ENCODE data around the gene FCRL5. TPM values are rescaled to one million over a fixed set of nuclear protein-coding genes. Genes with fewer than 3 reads are reported as not detected.

The FCRL5 gene
- total and polyA plus RNA-seq, 10 of the 15 experiments (the other 5 are each of a cell fraction or from before 2014, with no cell fraction given): 1.1 to 136 (median 7.0) TPM

DNA sequence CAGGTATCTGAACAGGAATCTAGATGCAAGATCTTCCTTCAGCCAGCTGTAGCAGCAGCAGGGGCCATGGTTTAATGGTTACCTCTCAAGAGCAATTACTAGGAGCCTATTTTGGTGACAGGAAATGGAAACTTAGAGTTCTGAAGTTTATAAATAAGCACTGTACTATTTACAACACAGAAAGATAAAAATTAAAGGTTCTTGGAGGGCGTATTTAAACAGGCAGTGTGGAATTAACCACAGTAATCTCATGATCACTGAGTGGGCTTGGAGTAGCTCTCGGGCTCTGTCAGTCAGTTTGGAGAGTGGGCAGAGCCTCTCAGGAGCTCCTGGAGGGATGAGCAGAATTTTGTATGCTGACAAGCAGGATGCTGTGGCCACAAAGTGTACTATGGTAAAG lies 10.2 kb upstream of the FCRL5 start (continued):
- peak; percentile 47; the same call in 1 of the 2 replicates for TF ChIP-seq BCL11A (IDR thresholded peaks at IDR 0.05; ENCODE audit: low read depth, low read length)
- no peak for TF ChIP-seq EED (IDR thresholded peaks at IDR 0.05; ENCODE audit: low read depth)
- TF ChIP-seq, protein P1, sequence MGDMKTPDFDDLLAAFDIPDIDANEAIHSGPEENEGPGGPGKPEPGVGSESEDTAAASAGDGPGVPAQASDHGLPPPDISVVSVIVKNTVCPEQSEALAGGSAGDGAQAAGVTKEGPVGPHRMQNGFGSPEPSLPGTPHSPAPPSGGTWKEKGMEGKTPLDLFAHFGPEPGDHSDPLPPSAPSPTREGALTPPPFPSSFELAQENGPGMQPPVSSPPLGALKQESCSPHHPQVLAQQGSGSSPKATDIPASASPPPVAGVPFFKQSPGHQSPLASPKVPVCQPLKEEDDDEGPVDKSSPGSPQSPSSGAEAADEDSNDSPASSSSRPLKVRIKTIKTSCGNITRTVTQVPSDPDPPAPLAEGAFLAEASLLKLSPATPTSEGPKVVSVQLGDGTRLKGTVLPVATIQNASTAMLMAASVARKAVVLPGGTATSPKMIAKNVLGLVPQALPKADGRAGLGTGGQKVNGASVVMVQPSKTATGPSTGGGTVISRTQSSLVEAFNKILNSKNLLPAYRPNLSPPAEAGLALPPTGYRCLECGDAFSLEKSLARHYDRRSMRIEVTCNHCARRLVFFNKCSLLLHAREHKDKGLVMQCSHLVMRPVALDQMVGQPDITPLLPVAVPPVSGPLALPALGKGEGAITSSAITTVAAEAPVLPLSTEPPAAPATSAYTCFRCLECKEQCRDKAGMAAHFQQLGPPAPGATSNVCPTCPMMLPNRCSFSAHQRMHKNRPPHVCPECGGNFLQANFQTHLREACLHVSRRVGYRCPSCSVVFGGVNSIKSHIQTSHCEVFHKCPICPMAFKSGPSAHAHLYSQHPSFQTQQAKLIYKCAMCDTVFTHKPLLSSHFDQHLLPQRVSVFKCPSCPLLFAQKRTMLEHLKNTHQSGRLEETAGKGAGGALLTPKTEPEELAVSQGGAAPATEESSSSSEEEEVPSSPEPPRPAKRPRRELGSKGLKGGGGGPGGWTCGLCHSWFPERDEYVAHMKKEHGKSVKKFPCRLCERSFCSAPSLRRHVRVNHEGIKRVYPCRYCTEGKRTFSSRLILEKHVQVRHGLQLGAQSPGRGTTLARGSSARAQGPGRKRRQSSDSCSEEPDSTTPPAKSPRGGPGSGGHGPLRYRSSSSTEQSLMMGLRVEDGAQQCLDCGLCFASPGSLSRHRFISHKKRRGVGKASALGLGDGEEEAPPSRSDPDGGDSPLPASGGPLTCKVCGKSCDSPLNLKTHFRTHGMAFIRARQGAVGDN (IDR thresholded peaks at IDR 0.05): no peak
- TF ChIP-seq, protein P2, sequence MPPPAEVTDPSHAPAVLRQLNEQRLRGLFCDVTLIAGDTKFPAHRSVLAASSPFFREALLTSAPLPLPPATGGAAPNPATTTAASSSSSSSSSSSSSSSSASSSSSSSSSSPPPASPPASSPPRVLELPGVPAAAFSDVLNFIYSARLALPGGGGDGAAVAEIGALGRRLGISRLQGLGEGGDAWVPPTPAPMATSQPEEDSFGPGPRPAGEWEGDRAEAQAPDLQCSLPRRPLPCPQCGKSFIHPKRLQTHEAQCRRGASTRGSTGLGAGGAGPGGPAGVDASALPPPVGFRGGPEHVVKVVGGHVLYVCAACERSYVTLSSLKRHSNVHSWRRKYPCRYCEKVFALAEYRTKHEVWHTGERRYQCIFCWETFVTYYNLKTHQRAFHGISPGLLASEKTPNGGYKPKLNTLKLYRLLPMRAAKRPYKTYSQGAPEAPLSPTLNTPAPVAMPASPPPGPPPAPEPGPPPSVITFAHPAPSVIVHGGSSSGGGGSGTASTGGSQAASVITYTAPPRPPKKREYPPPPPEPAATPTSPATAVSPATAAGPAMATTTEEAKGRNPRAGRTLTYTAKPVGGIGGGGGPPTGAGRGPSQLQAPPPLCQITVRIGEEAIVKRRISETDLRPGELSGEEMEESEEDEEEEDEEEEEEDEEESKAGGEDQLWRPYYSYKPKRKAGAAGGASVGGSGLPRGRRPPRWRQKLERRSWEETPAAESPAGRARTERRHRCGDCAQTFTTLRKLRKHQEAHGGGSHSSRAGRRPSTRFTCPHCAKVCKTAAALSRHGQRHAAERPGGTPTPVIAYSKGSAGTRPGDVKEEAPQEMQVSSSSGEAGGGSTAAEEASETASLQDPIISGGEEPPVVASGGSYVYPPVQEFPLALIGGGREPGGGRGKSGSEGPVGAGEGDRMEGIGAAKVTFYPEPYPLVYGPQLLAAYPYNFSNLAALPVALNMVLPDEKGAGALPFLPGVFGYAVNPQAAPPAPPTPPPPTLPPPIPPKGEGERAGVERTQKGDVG (CRISPR knock-in tag; IDR thresholded peaks at IDR 0.05): no peak
- TF ChIP-seq SMAD5 (IDR thresholded peaks at IDR 0.05; ENCODE audit: low read depth): no peak
- TF ChIP-seq RB1 (IDR thresholded peaks at IDR 0.05; ENCODE audit: borderline replicate concordance): no peak
- TF ChIP-seq, protein P3, sequence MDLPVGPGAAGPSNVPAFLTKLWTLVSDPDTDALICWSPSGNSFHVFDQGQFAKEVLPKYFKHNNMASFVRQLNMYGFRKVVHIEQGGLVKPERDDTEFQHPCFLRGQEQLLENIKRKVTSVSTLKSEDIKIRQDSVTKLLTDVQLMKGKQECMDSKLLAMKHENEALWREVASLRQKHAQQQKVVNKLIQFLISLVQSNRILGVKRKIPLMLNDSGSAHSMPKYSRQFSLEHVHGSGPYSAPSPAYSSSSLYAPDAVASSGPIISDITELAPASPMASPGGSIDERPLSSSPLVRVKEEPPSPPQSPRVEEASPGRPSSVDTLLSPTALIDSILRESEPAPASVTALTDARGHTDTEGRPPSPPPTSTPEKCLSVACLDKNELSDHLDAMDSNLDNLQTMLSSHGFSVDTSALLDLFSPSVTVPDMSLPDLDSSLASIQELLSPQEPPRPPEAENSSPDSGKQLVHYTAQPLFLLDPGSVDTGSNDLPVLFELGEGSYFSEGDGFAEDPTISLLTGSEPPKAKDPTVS (IDR thresholded peaks at IDR 0.05; ENCODE audit: low read depth, low read length): no peak
- TF ChIP-seq CBX5 (IDR thresholded peaks at IDR 0.05; ENCODE audit: low read depth): no peak
- no peak for TF ChIP-seq NFXL1 (IDR thresholded peaks at IDR 0.05; ENCODE audit: borderline replicate concordance)
- TF ChIP-seq, protein P4, sequence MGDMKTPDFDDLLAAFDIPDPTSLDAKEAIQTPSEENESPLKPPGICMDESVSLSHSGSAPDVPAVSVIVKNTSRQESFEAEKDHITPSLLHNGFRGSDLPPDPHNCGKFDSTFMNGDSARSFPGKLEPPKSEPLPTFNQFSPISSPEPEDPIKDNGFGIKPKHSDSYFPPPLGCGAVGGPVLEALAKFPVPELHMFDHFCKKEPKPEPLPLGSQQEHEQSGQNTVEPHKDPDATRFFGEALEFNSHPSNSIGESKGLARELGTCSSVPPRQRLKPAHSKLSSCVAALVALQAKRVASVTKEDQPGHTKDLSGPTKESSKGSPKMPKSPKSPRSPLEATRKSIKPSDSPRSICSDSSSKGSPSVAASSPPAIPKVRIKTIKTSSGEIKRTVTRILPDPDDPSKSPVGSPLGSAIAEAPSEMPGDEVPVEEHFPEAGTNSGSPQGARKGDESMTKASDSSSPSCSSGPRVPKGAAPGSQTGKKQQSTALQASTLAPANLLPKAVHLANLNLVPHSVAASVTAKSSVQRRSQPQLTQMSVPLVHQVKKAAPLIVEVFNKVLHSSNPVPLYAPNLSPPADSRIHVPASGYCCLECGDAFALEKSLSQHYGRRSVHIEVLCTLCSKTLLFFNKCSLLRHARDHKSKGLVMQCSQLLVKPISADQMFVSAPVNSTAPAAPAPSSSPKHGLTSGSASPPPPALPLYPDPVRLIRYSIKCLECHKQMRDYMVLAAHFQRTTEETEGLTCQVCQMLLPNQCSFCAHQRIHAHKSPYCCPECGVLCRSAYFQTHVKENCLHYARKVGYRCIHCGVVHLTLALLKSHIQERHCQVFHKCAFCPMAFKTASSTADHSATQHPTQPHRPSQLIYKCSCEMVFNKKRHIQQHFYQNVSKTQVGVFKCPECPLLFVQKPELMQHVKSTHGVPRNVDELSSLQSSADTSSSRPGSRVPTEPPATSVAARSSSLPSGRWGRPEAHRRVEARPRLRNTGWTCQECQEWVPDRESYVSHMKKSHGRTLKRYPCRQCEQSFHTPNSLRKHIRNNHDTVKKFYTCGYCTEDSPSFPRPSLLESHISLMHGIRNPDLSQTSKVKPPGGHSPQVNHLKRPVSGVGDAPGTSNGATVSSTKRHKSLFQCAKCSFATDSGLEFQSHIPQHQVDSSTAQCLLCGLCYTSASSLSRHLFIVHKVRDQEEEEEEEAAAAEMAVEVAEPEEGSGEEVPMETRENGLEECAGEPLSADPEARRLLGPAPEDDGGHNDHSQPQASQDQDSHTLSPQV (IDR thresholded peaks at IDR 0.05): no peak
- TF ChIP-seq EGR1 (IDR thresholded peaks at IDR 0.05; ENCODE audit: borderline replicate concordance in 1 of 2, low read depth in 2 of 2, low read length in 2 of 2): no peak
- TF ChIP-seq CBFB (IDR thresholded peaks at IDR 0.05; ENCODE audit: low read depth): no peak
- no peak for TF ChIP-seq WRNIP1 (IDR thresholded peaks at IDR 0.05; ENCODE audit: borderline replicate concordance, low read depth, low read length)
- TF ChIP-seq POLR2AphosphoS2 (IDR thresholded peaks at IDR 0.05; ENCODE audit: low read depth, low read length): no peak
- no peak for TF ChIP-seq CHD1 (IDR thresholded peaks at IDR 0.05; ENCODE audit: low read depth, low read length)
- peak; percentile 62; the same call in 1 of the 2 replicates for TF ChIP-seq DPF2 (IDR thresholded peaks at IDR 0.05)
- TF ChIP-seq POLR2AphosphoS5 (IDR thresholded peaks at IDR 0.05; ENCODE audit: low read length): no peak
- TF ChIP-seq RAD51 (IDR thresholded peaks at IDR 0.05): peak; percentile 40; the same call in 1 of the 2 replicates
- TF ChIP-seq SUZ12 (IDR thresholded peaks at IDR 0.05; ENCODE audit: unreplicated experiment): no peak

All from GM12878 (cell line).